Medulla oblongata (tissue), 1 donor: ENCODE measurements around the gene SDSL.
A peak's percentile ranks its signal among the peaks of the same experiment; 100 is the strongest.

ENCODE experiments used
- DNase-seq: peaks from one replicate; pipeline ENCODE4 v3.0.0-alpha.2; 2015; ENCODE audit errors: extremely low spot score

SDSL gene, protein sequence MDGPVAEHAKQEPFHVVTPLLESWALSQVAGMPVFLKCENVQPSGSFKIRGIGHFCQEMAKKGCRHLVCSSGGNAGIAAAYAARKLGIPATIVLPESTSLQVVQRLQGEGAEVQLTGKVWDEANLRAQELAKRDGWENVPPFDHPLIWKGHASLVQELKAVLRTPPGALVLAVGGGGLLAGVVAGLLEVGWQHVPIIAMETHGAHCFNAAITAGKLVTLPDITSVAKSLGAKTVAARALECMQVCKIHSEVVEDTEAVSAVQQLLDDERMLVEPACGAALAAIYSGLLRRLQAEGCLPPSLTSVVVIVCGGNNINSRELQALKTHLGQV

DNA sequence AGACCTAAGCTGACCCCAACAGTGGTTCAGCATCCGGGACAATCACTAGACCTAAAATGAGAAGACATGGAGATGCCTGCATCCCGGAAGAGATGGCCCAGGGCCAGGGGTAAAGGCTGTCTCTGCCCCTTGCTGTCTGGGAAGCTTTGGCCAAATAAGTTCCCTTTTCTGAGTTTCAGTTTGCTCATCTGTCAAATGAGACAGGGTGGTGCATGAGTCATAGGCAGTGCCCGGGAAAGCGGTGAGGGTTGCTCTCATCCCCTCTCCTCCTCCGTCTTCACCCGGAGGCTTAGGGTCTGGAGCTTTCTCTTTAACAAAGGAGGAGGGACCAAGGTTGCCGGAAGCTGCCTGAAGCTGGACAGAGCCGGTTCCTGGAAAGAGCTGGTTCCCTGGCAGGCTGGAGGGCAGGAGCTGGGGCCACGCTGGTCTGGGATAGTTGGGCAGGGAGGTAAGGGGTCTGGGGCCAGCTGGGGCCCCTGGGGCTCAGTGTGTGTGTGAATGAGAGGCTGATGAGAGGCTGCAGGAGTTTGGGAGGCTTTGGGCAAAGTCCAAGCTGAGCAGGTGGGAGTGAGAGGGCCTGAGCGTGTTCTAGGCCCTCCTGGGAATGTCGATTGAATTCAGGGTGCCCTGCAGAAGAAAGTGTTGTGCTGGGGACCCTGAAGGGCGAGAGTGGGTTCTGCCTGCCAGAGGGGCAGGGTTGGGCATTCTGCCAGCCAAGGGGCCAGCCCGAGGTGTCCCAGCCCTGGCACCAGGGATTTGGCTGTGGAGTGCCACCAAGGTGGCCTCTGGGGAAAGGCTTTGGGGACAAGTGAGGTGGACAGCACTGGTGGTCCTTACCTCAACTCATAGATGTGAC is at the start of gene SDSL:
Gene SDSL, plus strand, starts transcription at position 351 of the 856 bp plus-strand sequence. CDS start 5,603 bp downstream, outside the sequence.
- peak; percentile 89 for DNase-seq

DNA sequence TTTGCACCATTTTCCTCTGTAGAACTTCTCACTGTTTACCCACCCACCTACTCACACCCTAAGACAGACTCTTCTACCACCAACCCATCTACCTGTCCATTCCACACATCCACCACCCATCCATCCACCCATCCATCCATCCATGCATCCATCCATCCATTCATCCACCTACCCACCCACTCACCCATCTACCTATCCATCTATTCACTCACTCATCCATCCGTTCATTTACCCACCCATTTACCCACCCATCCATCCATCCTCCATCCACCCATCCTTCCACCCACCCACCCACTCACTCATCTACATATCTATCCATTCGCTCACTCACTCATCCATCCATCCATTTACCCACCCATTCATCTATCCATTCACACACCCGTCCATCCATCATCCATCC is 48.7 kb upstream of the SDSL start:
- no peak for DNase-seq

DNA sequence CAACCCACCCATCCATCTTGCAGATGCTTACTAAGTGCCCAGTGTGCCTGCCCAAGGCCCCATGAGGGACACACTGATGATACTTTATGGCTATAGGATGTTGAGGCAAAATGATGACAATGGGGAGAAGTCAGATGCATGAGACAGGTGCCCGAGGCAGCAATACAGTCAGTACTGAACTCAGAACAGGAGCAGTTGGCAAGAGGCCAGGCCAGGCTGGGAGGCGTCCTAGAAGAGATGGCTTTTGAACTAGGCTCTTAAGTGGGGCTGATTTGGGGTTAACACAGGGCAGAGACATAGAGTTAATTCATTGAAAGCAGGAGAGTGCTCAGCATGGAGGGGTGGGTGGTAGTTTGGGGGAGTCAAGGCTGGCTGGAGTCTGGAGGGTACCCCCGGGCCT is 48.2 kb upstream of the SDSL start:
- no peak for DNase-seq

DNA sequence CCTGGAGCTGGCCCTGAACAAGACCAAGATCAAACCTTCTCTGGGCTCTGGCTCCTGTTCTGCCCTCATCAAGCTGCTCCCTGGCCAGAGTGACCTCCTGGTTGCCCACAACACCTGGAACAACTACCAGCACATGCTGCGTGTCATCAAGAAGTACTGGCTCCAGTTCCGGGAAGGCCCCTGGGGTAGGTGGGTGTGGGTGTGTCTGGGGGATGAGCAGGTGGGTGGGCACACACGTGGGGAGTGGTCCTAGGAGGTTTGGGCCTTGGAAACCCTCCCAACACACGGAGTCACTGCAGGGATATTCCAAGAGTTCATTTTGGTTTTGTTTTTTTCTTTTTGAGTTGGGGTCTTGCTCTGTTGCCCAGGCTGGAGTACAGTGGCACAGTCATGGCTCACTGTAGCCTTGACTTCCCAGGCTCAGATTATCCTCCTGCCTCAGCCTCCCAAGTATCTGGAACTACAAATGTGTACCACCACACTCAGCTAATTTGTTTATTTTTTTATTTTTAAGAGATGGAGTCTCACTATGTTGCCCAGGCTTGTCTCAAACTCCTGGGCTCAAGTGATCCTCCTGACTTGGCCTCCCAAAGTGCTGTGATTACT is 47.3 kb upstream of the SDSL start:
- DNase-seq: no peak

DNA sequence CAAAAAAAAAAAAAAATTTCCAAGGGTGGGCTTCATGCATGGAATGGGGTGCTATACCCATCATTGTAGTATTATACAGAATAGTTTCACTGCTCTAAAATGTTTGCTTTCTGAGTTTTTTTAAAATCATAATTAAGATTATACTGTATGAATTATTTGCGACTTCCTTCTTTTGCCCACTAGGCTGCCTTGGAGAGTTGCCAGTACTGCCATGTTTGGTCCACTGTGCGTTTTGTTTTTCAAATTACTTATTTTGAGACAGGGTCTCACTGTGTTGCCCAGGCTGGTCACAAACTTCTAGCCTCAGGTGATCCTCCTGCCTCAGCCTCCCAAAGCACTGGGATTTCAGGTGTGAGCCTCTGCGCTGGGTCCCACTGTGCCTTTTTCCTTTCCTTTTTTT is 43.9 kb upstream of the SDSL start:
- no peak for DNase-seq

DNA sequence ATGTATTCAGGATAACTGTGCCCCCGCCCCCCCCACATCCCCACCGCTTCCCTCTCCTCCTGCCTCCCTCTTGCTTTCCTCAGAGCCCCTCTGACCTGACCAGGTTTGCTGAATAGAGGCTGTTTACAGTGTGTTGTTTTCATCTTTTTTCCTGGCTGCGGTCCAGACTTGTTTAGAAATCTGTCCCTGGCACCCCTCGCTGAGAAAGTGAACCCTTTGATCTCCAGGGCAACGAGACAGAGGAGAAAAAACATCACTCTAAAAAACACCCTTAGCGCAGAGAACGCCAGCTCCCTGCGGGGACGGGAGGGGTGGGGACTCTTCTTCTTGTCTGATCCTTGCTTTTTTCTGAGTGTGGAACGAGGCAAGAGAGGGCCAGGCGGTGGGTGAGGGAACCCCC is 41.0 kb upstream of the SDSL start:
- no peak for DNase-seq

DNA sequence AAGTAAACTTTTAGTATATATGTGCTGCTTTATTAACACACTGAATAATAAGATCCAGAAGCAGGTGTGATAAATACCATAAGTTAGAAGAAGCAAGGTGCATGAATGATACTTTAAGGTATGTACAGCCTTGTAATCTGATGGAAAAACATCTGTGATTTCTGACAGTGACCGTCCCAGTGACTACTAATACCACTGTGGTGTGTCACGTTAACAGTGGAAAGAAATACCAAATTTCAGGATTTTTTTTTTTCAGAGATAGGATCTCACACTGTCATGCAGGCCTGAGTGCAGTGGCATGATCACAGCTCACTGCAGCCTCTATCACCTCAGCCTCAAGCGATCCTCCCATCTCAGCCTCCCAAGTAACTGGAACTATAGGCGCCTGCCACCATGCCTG is 40.0 kb upstream of the SDSL start:
- no peak for DNase-seq

DNA sequence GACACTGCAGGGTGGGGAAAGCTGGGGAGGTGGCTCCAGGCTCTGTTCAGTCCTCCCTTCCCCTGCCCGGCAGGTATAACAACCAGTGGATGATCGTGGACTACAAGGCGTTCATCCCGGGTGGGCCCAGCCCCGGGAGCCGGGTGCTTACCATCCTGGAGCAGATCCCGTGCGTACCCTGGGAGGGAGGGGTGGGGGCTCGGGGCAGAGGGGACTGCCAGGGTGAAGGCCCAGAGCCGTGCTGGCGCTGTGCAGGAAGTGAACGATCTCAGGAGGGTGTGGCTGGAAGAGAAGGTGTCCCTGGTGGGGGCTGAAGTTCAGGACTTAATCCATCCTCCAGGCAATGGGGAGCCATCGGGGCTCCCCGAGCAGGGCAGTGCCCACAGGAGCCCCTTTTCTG is 37.4 kb upstream of the SDSL start:
- no peak for DNase-seq

DNA sequence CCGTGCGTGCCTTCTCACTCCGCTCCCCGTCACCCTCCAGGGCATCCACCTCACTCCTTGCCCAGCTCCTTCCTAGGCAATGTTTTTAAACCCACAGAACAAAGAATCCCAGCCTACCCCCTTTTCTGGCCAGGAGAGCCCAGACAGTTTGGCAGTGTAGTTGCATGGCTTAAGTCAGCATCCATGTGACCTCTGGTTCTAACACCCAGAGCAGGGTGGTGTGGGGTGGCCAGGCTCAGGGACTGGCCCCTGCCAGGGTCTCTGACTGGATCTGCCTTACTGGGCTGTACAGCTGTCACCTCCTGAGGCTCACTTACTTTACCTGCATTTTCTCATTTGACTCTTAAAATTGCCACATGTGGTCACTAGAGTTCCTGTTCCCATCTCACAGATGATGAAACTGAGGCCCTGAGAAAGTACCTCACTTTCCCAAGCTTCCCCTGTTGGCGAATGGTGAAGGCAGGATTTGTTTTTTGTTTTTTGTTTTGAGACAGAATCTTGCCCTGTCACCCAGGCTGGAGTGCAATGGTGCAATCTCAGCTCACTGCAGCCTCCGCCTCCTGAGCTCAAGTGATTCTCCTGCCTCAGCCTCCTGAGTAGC is 36.8 kb upstream of the SDSL start:
- peak; percentile 68 for DNase-seq

DNA sequence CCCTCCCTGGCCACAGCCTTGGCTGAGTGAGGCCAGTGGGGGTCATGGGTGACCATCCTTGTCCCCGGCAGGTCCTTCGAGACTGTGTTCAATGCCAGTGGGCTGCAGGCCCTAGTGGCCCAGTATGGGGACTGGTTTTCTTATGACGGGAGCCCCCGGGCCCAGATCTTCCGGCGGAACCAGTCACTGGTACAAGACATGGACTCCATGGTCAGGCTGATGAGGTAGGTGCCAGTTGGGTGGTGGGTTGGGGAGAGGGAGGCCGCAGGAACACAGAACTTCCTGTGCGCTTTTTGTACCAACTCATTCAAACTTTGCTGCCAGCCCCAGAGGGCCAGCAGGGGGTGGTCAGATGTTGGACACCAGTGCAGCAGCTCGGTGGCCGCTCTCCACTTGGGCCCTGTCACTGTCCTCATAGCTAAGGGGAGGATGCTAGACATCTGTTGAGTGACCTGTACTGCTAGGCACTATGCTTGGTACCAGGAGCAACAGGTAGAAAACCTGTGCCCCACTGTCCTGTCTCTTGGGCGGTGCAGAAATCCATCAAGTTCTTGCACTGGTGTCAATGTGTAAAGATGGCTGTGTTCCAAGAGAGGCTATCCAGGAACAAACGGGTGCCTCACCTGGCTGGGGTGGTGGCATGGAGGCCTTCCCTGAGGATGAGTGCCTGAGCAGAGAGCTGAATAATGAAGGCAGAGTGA is 35.2 kb upstream of the SDSL start:
- DNase-seq: no peak

DNA sequence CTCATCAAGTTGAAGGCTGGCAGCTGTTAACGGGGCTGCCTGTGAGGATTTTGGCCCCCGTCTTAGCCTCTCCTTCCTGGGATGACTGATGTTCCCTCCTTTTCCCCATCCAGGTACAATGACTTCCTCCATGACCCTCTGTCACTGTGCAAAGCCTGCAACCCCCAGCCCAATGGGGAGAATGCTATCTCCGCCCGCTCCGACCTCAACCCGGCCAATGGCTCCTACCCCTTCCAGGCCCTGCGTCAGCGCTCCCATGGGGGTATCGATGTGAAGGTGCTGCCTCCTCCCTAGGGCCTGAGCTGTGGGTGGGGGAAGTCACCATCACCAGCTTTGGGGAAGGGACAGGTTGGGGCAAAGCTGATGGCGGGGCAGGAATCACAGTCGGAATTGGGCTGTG is 34.5 kb upstream of the SDSL start:
- DNase-seq: no peak

DNA sequence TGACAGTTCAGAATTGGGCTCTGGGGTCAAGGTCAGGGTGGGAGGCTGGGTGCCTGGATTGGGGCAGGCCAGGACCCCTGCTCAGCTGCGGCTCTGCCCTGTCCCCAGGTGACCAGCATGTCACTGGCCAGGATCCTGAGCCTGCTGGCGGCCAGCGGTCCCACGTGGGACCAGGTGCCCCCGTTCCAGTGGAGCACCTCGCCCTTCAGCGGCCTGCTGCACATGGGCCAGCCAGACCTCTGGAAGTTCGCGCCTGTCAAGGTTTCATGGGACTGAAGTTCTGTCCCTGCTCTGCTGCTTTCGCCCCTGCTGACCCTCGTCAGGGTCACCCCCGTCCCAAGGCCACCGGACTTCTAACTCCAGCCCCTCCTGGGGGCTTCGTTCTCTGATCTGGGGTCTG is 33.8 kb upstream of the SDSL start:
- DNase-seq: no peak

DNA sequence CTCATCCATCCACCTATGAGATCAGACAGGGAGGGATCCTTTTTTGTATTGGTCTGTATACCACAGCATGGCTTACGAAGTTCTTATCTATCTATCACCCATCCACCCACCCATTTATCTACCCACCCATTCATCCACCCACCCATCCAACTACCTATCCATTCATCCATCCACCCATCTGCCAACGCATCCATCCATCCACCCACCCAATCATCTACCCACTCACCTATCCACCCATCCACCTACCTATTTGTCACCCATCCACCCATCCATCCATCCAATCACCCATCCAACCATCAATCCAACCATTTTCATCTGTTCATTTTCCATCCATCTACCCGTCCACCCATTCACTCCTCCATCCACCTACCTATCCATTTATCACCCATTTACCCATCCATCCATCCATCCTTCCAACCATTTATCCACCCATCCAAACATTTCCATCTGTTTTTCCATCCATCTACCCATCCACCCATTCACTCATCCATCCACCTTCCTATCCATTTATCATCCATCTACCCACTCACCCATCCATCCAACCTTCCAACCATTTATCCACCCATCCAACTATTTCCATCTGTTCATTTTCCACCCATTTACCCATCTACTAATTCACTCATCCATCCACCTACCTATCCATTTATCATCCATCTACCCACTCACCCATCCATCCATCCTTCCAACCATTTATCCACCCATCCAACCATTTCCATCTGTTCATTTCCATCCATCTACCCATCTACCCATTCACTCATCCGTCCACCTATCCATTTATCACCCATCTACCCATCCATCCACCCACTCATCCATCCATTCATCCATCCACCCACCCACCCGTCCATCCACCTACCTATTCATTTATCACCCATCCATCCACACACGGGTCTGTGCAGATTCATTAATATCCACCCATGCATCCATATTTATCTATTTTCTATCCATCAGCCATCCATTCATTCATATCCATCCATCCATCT is 31.8 kb upstream of the SDSL start:
- no peak for DNase-seq

DNA sequence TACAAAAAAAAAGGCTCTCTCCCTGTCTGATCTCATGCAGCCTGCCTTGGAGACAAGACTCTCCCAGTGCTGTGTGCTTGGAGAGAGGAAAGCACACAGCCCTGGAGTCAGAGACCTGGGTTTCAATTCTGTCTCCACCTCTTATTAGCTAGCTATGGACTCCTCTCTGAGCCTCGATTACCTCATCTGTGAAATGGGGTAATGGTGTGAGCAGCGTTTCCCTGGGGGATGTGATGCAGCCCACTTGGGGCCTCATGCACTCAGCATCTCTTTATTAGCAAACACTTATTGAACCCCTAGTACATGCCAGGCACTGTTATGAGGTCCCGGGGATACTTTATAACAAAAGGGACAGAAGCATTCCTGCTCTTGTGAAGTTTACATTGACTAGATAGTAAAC is 31.0 kb upstream of the SDSL start:
- no peak for DNase-seq

DNA sequence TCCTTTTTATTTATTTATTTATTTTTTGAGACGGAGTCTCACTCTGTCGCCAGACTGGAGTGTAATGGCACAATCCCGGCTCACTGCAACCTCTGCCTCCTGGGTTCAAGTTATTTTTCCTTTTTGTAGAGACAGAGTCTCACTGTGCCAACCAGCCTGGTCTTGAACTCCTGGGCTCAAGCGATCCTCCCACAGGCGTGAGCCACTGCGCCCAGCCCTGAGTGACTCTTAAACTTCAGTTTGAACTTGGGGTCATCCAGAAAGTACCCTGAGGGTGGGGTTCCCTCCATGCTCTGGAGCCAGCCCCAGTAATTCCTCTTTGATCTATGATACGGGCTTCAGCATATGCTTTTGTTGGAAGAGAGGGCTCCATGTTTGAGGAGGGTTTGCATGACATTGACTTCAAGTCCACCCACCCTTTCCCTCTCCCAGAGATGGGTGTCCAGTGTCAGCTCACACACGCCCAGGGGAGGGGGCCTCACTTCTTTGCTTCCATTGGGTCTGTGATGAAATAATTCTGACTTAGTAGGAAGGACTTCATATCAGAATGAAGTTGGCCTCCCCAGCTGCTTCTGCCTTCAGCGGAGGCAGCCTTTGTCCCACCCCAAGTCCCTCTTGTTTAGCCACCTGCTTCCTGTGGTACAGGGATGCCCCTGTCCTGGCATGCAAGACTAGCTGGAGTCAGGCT is 30.4 kb upstream of the SDSL start:
- DNase-seq: no peak

DNA sequence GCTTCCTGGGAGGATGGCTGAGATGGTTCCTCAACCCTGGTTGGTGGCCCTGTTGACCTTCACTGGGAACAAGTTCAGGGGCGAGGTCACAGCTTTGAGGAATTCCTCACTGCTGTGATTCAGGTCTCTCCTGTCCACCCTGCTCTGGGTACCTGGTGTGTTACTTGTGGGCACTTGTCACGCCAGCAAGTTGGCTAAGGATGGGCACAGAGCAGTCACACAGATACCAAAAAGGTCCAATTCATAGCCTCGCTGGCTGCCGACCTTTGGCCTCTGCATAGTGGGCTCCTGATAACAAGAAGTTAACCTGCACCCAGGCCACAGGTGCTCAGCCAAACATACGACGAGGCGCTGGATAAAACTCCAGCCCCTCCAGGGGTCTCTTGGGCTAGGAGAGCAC is 29.7 kb upstream of the SDSL start:
- DNase-seq: no peak

DNA sequence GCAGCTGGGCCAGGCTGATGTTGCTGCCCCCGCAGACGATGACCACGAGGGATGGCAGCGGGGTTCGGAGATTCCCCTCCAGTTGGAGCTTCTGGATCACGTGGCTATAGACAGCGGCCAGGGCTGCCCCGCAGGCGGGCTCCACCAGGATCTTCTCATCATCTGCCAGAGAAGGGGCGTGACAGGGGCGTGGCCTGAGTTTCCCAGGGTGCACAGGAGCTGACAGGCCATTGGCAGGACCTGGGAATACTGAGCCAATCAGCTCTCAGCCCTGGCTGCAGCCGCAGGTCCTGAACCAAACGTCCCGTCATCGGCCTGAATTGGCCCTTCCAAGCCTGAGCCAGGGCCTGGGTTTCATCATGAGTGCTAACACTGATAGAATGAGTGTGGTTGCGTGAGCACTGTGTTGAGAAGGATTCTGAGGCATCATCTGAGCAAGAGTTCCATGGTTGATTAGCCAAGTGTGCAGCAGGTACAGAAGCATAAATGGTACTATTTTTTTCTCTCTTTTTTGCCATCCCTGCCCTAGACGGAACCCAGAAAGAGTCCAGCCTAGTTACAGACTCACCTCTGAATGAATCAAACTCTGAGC is 29.1 kb upstream of the SDSL start:
- DNase-seq: no peak

DNA sequence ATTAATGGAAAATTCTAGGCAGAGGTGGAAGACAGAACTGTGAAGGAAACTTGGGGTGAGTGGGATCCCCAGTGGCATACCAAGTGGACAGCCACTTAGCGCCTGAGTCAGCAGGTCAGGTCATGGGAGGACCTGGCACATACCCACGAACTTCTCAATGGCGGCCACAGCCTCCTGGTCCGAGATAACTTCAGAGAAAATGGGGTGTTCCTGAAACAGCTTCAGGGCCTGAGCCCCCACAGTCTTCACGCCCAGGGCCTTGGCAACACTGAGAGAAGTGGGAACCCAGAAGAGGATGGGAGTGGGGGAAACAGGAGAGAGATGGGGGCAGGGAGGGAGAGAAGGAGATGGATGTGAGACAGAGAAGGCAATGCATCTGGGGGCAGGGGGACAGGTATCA is 28.4 kb upstream of the SDSL start:
- DNase-seq: no peak

DNA sequence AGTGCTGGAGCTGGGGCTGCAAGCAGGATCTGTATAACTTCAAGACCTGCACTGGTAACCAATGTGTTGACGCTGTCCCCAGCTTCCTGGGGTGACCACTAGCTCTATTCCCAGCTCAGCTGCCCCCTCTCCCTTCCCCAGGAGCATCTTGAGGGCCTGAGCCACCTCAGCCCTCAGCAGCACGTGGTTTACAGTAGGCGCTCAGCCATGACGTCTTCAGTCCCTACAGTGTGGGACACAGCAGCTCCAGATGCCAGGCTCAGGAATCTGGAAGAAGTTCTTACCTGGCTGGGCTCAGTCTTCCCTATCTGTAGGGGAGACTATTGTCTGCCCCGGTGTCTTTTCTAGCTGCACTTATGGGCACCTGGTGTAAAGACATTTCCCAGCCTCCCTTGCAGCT is 27.1 kb upstream of the SDSL start:
- no peak for DNase-seq

DNA sequence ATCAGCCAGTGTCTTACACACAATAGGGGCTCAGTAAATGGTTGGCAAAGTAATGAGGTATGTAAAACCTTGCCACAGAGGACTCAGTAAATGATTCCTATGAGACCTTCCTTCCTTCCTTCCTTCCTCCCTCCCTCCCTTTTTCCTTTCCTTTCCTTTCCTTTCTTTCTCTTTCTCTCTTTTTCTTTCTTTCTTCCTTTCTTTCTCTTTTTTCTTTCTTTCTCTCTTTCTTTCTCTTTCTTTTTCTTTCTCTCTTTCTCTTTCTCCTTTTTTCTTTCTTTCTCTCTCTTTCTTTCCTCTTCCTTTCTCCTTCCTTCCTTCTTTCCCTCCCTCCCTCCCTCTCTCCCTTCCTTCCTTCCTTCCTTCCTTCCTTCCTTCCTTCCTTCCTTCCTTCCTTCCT is 26.0 kb upstream of the SDSL start:
- no peak for DNase-seq
